SU-DHL-6 (cell line): ENCODE measurements around the gene PLP2.

Experiments used
- H2AFZ ChIP-seq: fragments of 200-600 bp; sonication (generic); 2 replicates; pipeline ENCODE4 v1.6.1; 2014; ENCODE audit warnings: low read depth, mild to moderate bottlenecking, moderate library complexity, mixed read lengths, antibody characterized with exemption, low read length; ENCODE audit not compliant: severe bottlenecking
- H3F3A ChIP-seq: fragments of 200-600 bp; shearing (Covaris generic); 2 replicates; pipeline ENCODE4 v1.6.0; 2016; ENCODE audit warnings: antibody characterized with exemption, mild to moderate bottlenecking; ENCODE audit not compliant: insufficient read depth
- H3K27ac ChIP-seq: fragments of 200-600 bp; sonication (generic); 2 replicates; pipeline ENCODE4 v1.5.1; 2016; ENCODE audit warnings: low read depth, mild to moderate bottlenecking, low read length, moderate library complexity, mixed read lengths
- H3K27me3 ChIP-seq: fragments of 200-600 bp; sonication (generic), shearing (Covaris generic); 2 replicates; pipeline ENCODE4 v1.6.0; 2014; ENCODE audit warnings: mild to moderate bottlenecking, low read length
- H3K36me3 ChIP-seq: fragments of 200-600 bp; sonication (generic); 2 replicates; pipeline ENCODE4 v1.6.1; 2014; ENCODE audit warnings: mild to moderate bottlenecking, low read length, mixed read lengths
- H3K4me2 ChIP-seq: fragments of 300-600, 200-600 bp; shearing (Covaris generic), sonication (generic); 2 replicates; pipeline ENCODE4 v1.6.0; 2014; ENCODE audit warnings: low read length, low read depth, mild to moderate bottlenecking; ENCODE audit not compliant: poor library complexity, severe bottlenecking
- H3K4me3 ChIP-seq: fragments of 200-600 bp; sonication (generic); 2 replicates; pipeline ENCODE4 v1.5.1; 2014; ENCODE audit warnings: antibody characterized with exemption, low read length, mild to moderate bottlenecking, mixed read lengths; ENCODE audit not compliant: insufficient read depth, poor library complexity, severe bottlenecking
- H3K79me2 ChIP-seq: fragments of 200-600 bp; sonication (generic); 2 replicates; pipeline ENCODE4 v1.6.1; 2014; ENCODE audit warnings: mild to moderate bottlenecking, low read length, moderate library complexity; ENCODE audit not compliant: insufficient read depth
- H3K9ac ChIP-seq: fragments of 200-600 bp; sonication (generic); 2 replicates; pipeline ENCODE4 v1.7.0; 2014; ENCODE audit warnings: mild to moderate bottlenecking, low read length
- H3K9me2 ChIP-seq: fragments of 200-600 bp; sonication (generic); replicated peaks from 2 replicates; pipeline ENCODE4 v1.6.1; 2014; ENCODE audit warnings: low read length; ENCODE audit not compliant: insufficient read depth
- H3K9me3 ChIP-seq: fragments of 200-600 bp; sonication (generic); 2 replicates; pipeline ENCODE4 v1.6.1; 2014; ENCODE audit warnings: low read length, mixed read lengths; ENCODE audit not compliant: insufficient read depth
- H4K20me1 ChIP-seq: fragments of 200-600 bp; sonication (generic); 2 replicates; pipeline ENCODE4 v1.6.1; 2014; ENCODE audit warnings: low read depth, mild to moderate bottlenecking, antibody characterized with exemption, low read length, moderate library complexity, mixed read lengths
- EZH2phosphoT487 ChIP-seq: fragments of 200-600 bp; sonication (generic), shearing (Covaris generic); conservative IDR thresholded peaks from 2 replicates; pipeline ENCODE4 v1.6.1; 2018; ENCODE audit warnings: mild to moderate bottlenecking, antibody characterized with exemption, low read length, moderate library complexity, mixed read lengths
- TF ChIP-seq, protein P1 (sequence below): fragments of 200-600 bp; sonication (generic); IDR thresholded peaks from one replicate; pipeline ENCODE4 v1.5.1; 2017; ENCODE audit warnings: antibody characterized with exemption, mild to moderate bottlenecking, low read length, moderate library complexity; ENCODE audit not compliant: insufficient read depth, poor library complexity, severe bottlenecking

Gene PLP2

DNA sequence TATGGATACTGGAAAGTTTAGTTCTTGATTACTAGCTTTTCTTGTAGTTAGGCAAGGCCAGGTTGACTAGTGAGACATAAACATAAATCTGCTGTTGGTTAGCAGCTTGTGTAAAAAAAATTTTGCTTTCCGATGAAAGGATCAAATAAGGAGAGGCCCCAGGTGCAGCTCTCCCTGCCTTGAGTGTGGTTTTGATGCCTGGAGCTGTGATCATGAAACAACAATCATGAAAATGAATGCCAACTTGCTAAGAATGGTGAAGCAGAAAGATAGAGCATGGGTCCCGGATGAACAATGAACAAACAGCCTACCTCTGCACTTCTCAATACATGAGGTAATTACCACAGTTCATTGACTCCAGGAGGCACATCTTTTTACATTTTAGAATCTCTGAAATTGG lies 42.7 kb downstream of the PLP2 start:
- Histone ChIP-seq H3K4me2 (no peak overlapping the region), H3K9me2 (no peaks in the 10 kb centered on the region), H4K20me1 (no peaks in the 10 kb centered on the region), H2AFZ (no peak overlapping the region), H3K36me3 (no peaks in the 10 kb centered on the region), H3K79me2 (no peaks in the 10 kb centered on the region), H3K27ac (no peak overlapping the region), H3F3A (no peaks in the 10 kb centered on the region), H3K9me3 (no peaks in the 10 kb centered on the region), H3K27me3 (no peaks in the 10 kb centered on the region), H3K4me3 (no peak overlapping the region), H3K9ac (no peak overlapping the region)
- no peak for TF ChIP-seq EZH2phosphoT487
- TF ChIP-seq, protein P1, sequence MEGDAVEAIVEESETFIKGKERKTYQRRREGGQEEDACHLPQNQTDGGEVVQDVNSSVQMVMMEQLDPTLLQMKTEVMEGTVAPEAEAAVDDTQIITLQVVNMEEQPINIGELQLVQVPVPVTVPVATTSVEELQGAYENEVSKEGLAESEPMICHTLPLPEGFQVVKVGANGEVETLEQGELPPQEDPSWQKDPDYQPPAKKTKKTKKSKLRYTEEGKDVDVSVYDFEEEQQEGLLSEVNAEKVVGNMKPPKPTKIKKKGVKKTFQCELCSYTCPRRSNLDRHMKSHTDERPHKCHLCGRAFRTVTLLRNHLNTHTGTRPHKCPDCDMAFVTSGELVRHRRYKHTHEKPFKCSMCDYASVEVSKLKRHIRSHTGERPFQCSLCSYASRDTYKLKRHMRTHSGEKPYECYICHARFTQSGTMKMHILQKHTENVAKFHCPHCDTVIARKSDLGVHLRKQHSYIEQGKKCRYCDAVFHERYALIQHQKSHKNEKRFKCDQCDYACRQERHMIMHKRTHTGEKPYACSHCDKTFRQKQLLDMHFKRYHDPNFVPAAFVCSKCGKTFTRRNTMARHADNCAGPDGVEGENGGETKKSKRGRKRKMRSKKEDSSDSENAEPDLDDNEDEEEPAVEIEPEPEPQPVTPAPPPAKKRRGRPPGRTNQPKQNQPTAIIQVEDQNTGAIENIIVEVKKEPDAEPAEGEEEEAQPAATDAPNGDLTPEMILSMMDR, result no peak

DNA sequence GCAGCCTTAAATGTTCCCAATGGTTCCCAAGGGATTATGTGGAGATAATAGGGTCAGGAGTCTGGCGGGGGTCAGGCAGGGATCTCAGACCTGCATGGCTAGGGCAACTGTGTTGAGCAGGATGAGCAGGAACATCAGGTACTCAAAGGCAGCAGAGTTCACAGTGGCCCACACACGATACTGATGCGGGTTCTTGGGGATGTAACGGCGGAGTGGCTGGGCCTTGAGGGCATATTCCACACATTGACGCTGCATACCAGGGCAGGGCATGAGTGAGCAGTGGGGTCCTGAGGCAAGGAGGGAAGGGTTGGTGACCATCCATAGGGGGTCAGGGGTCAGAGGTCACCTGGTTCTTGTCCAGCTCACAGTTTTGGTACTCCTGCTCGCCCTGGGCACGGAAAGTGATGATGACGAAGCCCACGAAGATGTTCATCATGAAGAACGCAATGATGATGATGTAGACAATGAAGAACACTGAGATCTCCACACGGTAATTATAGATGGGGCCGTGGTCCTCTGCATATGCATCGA lies 43.4 kb downstream of the PLP2 start:
- Histone ChIP-seq H3F3A (no peaks in the 10 kb centered on the region), H3K4me3 (no peak overlapping the region), H4K20me1 (no peaks in the 10 kb centered on the region), H2AFZ (no peak overlapping the region), H3K9ac (no peak overlapping the region), H3K27ac (no peak overlapping the region), H3K9me3 (no peaks in the 10 kb centered on the region), H3K9me2 (no peaks in the 10 kb centered on the region), H3K79me2 (no peaks in the 10 kb centered on the region), H3K36me3 (no peaks in the 10 kb centered on the region), H3K27me3 (no peaks in the 10 kb centered on the region), H3K4me2 (no peak overlapping the region)
- TF ChIP-seq, protein P1, result no peak
- no peak for TF ChIP-seq EZH2phosphoT487

DNA sequence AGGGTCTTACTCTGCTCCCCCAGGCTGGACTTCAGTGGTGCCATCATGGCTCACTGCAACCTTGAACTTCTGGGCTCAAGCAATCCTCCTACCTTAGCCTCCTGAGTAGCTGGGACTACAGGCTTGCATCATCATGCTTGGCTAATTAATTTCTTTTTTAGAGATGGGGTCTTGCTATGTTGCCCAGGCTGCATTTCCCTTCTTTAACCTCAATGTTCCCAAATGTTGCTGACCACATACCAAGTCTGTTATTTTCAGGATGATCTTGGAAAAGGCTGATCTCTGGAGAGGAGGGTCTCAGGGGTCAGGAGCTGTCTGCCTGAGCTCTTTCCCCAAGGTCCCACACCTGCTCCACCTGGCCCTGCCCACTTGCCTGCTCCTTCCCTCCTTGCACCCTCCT lies 48.4 kb downstream of the PLP2 start:
- no peaks in the 10 kb centered on the region for H3K9me2 ChIP-seq

More for the DNA sequence above, 48.4 kb downstream of the PLP2 start:
- TF ChIP-seq, protein P1, result no peak
- H3K9me3 ChIP-seq, result no peaks in the 10 kb centered on the region
- H3K27me3 ChIP-seq, result no peaks in the 10 kb centered on the region
- H4K20me1 ChIP-seq, result no peaks in the 10 kb centered on the region
- no peaks in the 10 kb centered on the region for H3K36me3 ChIP-seq
- no peak overlapping the region for H3K9ac ChIP-seq
- H3K79me2 ChIP-seq, result no peaks in the 10 kb centered on the region
- H3F3A ChIP-seq, result no peaks in the 10 kb centered on the region
- no peak overlapping the region for H3K4me2 ChIP-seq
- no peak overlapping the region for H3K27ac ChIP-seq
- H3K4me3 ChIP-seq, result no peak overlapping the region
- no peak overlapping the region for H2AFZ ChIP-seq
